Natural killer cell (primary cell): Measurements from ENCODE around the gene MRPS16. TPM values are rescaled to one million over a fixed set of nuclear protein-coding genes. Genes with fewer than 3 reads are reported as not detected.

Experiments
- ATAC-seq, 3 donors: fragments of 150-1000 bp in 2 of 3; fragments of 200-7000 bp in 1 of 3; cut with Tn5 transposase; 1 replicate in 1 of 3; 2 replicates in 2 of 3; pipeline ENCODE4 v1.10.0; 2021; ENCODE audit warnings: mild to moderate bottlenecking in 2 of 3, moderate library complexity in 2 of 3
- DNase-seq, 2 donors: peaks; one replicate each; pipeline versions ENCODE4 v3.0.0 to v3.0.0-alpha.2; 2013 to 2021; ENCODE audit warnings: mixed read lengths in 1 of 2
- H3K27ac ChIP-seq: one replicate; pipeline ENCODE4 v1.5.1; 2013; ENCODE audit warnings: mild to moderate bottlenecking, low read length
- H3K27me3 ChIP-seq: one replicate; pipeline ENCODE4 v1.6.1; 2013; ENCODE audit warnings: low read length; ENCODE audit not compliant: control insufficient read depth, insufficient read depth
- H3K36me3 ChIP-seq: one replicate; pipeline ENCODE4 v1.6.1; 2013; ENCODE audit warnings: low read length; ENCODE audit not compliant: control insufficient read depth, insufficient read depth
- H3K4me1 ChIP-seq: one replicate; pipeline ENCODE4 v1.6.1; 2013; ENCODE audit warnings: low read length; ENCODE audit not compliant: control insufficient read depth, insufficient read depth
- H3K4me3 ChIP-seq: one replicate; pipeline ENCODE4 v1.5.1; 2013; ENCODE audit warnings: low read length
- H3K9me3 ChIP-seq: one replicate; pipeline ENCODE4 v1.6.1; 2013; ENCODE audit warnings: low read length; ENCODE audit not compliant: control insufficient read depth, insufficient read depth
- H3K27ac Mint-ChIP-seq, 2 donors: one replicate each; pipeline ENCODE4 v1.8.0; 2022; ENCODE audit warnings: mild to moderate bottlenecking in 2 of 2, mixed read lengths in 2 of 2, moderate library complexity in 1 of 2
- H3K27me3 Mint-ChIP-seq, 2 donors: one replicate each; pipeline ENCODE4 v1.8.0; 2022; ENCODE audit warnings: low read depth in 2 of 2, mixed read lengths in 2 of 2
- H3K36me3 Mint-ChIP-seq: one replicate; pipeline ENCODE4 v1.8.0; 2022; ENCODE audit warnings: mixed read lengths
- H3K4me1 Mint-ChIP-seq, 2 donors: one replicate each; pipeline ENCODE4 v1.8.0; 2022; ENCODE audit warnings: mixed read lengths in 2 of 2
- H3K4me3 Mint-ChIP-seq: one replicate; pipeline ENCODE4 v1.8.0; 2022; ENCODE audit warnings: mild to moderate bottlenecking, moderate library complexity, mixed read lengths
- H3K9me3 Mint-ChIP-seq, 2 donors: one replicate each; pipeline ENCODE4 v1.8.0; 2022; ENCODE audit warnings: mixed read lengths in 2 of 2
- CTCF ChIP-seq: fragments of 200-600 bp; IDR thresholded peaks from one replicate; pipeline ENCODE4 v1.8.0; 2022; ENCODE audit warnings: antibody characterized with exemption
- WGBS: methylation state at CpG from one replicate; pipeline ENCODE4 v1.1.7; 2013; ENCODE audit warnings: missing lambda C conversion rate; ENCODE audit not compliant: insufficient coverage; 5-methylcytosine and 5-hydroxymethylcytosine counted together
- intact Hi-C: fragments of 100-400 bp; cut with micrococcal nuclease; formaldehyde crosslinking; loops from one replicate; pipeline ENCODE4 v1.14.2; 2022
- total RNA-seq, 4 donors: library from RNA; stranded (reverse); fragments of 120-200 nt in 1 of 4; gene quantifications; one replicate each; pipeline versions ENCODE4 v1.2.3 to v1.2.4, GENCODE V29; 2013 to 2022

MRPS16 gene
- total RNA-seq, 3 donors from 2014 or later (not counting 1 experiment from before 2014, with no cell fraction given) = 28.2 to 39.4 (median 31.4) TPM

GRCh38 chr10:73205081-73205480, 47.4 kb downstream of the MRPS16 start:
- no peaks in the 10 kb centered on the region for H3K9me3 Mint-ChIP-seq
- intact Hi-C loops = no loop called here
- no peak overlapping the region for H3K4me3 Mint-ChIP-seq
- TF ChIP-seq CTCF = no peak
- peaks cover 3% of the 10 kb centered on the region for H3K36me3 ChIP-seq
- DNase-seq (no peak), ATAC-seq (no peak)
- no peak overlapping the region for H3K27ac Mint-ChIP-seq
- no peaks in the 10 kb centered on the region for H3K9me3 ChIP-seq
- H3K4me3 ChIP-seq = no peak overlapping the region
- WGBS = 87% methylated on average over 3 of the region's 3 CpGs
- no peaks in the 10 kb centered on the region for H3K27me3 Mint-ChIP-seq
- H3K36me3 Mint-ChIP-seq = no peaks in the 10 kb centered on the region
- H3K27me3 ChIP-seq = no peaks in the 10 kb centered on the region
- no peaks in the 10 kb centered on the region for H3K4me1 ChIP-seq
- H3K27ac ChIP-seq = no peak overlapping the region
- no peaks in the 10 kb centered on the region for H3K4me1 Mint-ChIP-seq

Other genes starting within 250 kb of the MRPS16 start
- 10 to 100 TPM; 13.0 to 16.3 (median 13.9) TPM for gene P4HA1, start 155.8 kb downstream of the MRPS16 start, total RNA-seq
- gene NUDT13, start 142.2 kb downstream of the MRPS16 start, total RNA-seq = 1 to 10 TPM in 1 of 3 donors, under 1 TPM in 2; 0.35 to 1.3 (median 0.65) TPM
- gene ECD, start 84.6 kb downstream of the MRPS16 start, total RNA-seq = 10 to 100 TPM; 48.4 to 53.6 (median 52.1) TPM
- gene FAM149B1, start 84.5 kb downstream of the MRPS16 start, total RNA-seq = 10 to 100 TPM; 12.7 to 17.6 (median 12.8) TPM
- 10 to 100 TPM; 14.1 to 19.0 (median 17.4) TPM for gene DNAJC9, start 5.4 kb downstream of the MRPS16 start, total RNA-seq
- gene CFAP70, start 106.2 kb upstream of the MRPS16 start, total RNA-seq = 1 to 10 TPM in 1 of 3 donors, under 1 TPM in 2; 0.28 to 2.9 (median 0.95) TPM
- gene ANXA7, start 161.4 kb upstream of the MRPS16 start, total RNA-seq = 10 to 100 TPM; 61.0 to 82.0 (median 72.5) TPM
- 1 to 10 TPM; 3.1 to 4.8 (median 4.5) TPM for gene MSS51, start 180.9 kb upstream of the MRPS16 start, total RNA-seq
- 10 to 100 TPM; 38.7 to 49.9 (median 41.2) TPM for gene PPP3CB, start 243.4 kb upstream of the MRPS16 start, total RNA-seq